HepG2 (cell line): ENCODE data around the gene ALX4. TPM values are rescaled to one million over a fixed set of nuclear protein-coding genes. Genes with fewer than 3 reads are reported as not detected.

Experiments used
- BRF2 ChIP-seq: sonication (generic); formaldehyde crosslinking; IDR thresholded peaks from 2 replicates; pipeline ENCODE4 v1.8.1; 2022; ENCODE audit warnings: mild to moderate bottlenecking, missing genetic modification reagents
- FOXA1 ChIP-seq, 2 experiments: fragments of 450-650 bp in 1 of 2; sonication (generic) in 1 of 2; formaldehyde crosslinking in 1 of 2; IDR thresholded peaks; 2 replicates each; pipeline versions ENCODE4 v1.4.0 to v1.6.1; 2016 to 2020; ENCODE audit warnings: missing genetic modification reagents in 1 of 2
- FOXK2 ChIP-seq: fragments of 450-650 bp; IDR thresholded peaks from 2 replicates; pipeline ENCODE4 v1.6.1; 2016
- HHEX ChIP-seq: IDR thresholded peaks from 2 replicates; pipeline ENCODE4 v1.6.1; 2016; ENCODE audit warnings: control low read depth
- MED1 ChIP-seq: sonication (generic); formaldehyde crosslinking; IDR thresholded peaks from 2 replicates; pipeline ENCODE4 v1.4.0; 2020; ENCODE audit warnings: missing genetic modification reagents
- NFIB ChIP-seq: sonication (generic); formaldehyde crosslinking; IDR thresholded peaks from 2 replicates; pipeline ENCODE4 v1.9.0; 2021; ENCODE audit warnings: missing genetic modification reagents, mild to moderate bottlenecking, borderline replicate concordance
- RBAK ChIP-seq: sonication (generic); formaldehyde crosslinking; IDR thresholded peaks from 2 replicates; pipeline ENCODE4 v1.5.1; 2020; ENCODE audit warnings: mild to moderate bottlenecking, missing genetic modification reagents
- REPIN1 ChIP-seq: sonication (generic); formaldehyde crosslinking; IDR thresholded peaks from 2 replicates; pipeline ENCODE4 v1.8.0; 2022; ENCODE audit warnings: missing genetic modification reagents, low read depth, mild to moderate bottlenecking, borderline replicate concordance
- RFX5 ChIP-seq: IDR thresholded peaks from 2 replicates; pipeline ENCODE4 v1.6.1; 2011; ENCODE audit warnings: low read depth, low read length, improper control_type of control experiment
- SYNCRIP ChIP-seq: fragments of 200-400 bp; formaldehyde crosslinking; IDR thresholded peaks from 2 replicates; pipeline ENCODE4 v1.6.1; 2018; ENCODE audit warnings: mild to moderate bottlenecking, low read depth, low read length; ENCODE audit not compliant: insufficient read depth
- TBX3 ChIP-seq: fragments of 450-650 bp; IDR thresholded peaks from 2 replicates; pipeline ENCODE4 v1.6.1; 2017; ENCODE audit warnings: antibody characterized with exemption, mild to moderate bottlenecking, inconsistent platforms, borderline replicate concordance
- THAP11 ChIP-seq: IDR thresholded peaks from 2 replicates; pipeline ENCODE4 v1.6.1; 2016; ENCODE audit warnings: missing biosample characterization, missing genetic modification reagents
- TRAFD1 ChIP-seq: sonication (generic); formaldehyde crosslinking; IDR thresholded peaks from 2 replicates; pipeline ENCODE4 v1.5.1; 2020; ENCODE audit warnings: missing genetic modification reagents, mild to moderate bottlenecking, borderline replicate concordance
- ZBTB1 ChIP-seq: sonication (generic); formaldehyde crosslinking; IDR thresholded peaks from 2 replicates; pipeline ENCODE4 v1.4.0; 2020; ENCODE audit warnings: missing genetic modification reagents, borderline replicate concordance
- ZFP90 ChIP-seq: sonication (generic); formaldehyde crosslinking; IDR thresholded peaks from 2 replicates; pipeline ENCODE4 v1.8.0; 2022; ENCODE audit warnings: missing genetic modification reagents, mild to moderate bottlenecking, inconsistent platforms, borderline replicate concordance
- ZNF672 ChIP-seq: sonication (generic); formaldehyde crosslinking; IDR thresholded peaks from 2 replicates; pipeline ENCODE4 v1.8.1; 2022; ENCODE audit warnings: missing genetic modification reagents
- ZNF720 ChIP-seq: sonication (generic); formaldehyde crosslinking; IDR thresholded peaks from 2 replicates; pipeline ENCODE4 v1.4.0; 2020; ENCODE audit warnings: missing genetic modification reagents
- ZNF75D ChIP-seq: sonication (generic); formaldehyde crosslinking; IDR thresholded peaks from 2 replicates; pipeline ENCODE4 v1.8.1; 2023; ENCODE audit warnings: missing genetic modification reagents, mild to moderate bottlenecking, borderline replicate concordance
- ZNF839 ChIP-seq: sonication (generic); formaldehyde crosslinking; IDR thresholded peaks from 2 replicates; pipeline ENCODE4 v1.4.0; 2020; ENCODE audit warnings: missing genetic modification reagents, mild to moderate bottlenecking, borderline replicate concordance
- polyA plus RNA-seq, 8 experiments: library from polyadenylated mRNA; depleted of rRNA in 3 of 8; stranded (reverse) in 7 of 8; unstranded in 1 of 8; fragments of >200 nt; fragmentation: Illumina TruSeq in 4 of 8; extraction: Trizol in 4 of 8; gene quantifications; 2 replicates each; pipeline versions ENCODE4 v1.2.1 to v1.2.3, GENCODE V29; 2011 to 2016; ENCODE audit warnings: low read depth in 4 of 8, missing spikeins in 1 of 8, mixed read lengths in 1 of 8; ENCODE audit not compliant: insufficient read depth in 1 of 8
- total RNA-seq, 5 experiments: library from RNA; depleted of rRNA; stranded (reverse); fragments of >200 nt; fragmentation: Illumina TruSeq; extraction: Trizol; gene quantifications; 2 replicates each; pipeline ENCODE4 v1.2.3, GENCODE V29; 2016; ENCODE audit warnings: low read depth in 1 of 5
- TF ChIP-seq, protein P1 (sequence below): sonication (generic); formaldehyde crosslinking; IDR thresholded peaks from 2 replicates; pipeline ENCODE4 v1.5.1; 2020; ENCODE audit warnings: missing genetic modification reagents, mild to moderate bottlenecking, borderline replicate concordance
- TF ChIP-seq, protein P2 (sequence below): sonication (generic); formaldehyde crosslinking; IDR thresholded peaks from 2 replicates; pipeline ENCODE4 v1.5.0; 2020; ENCODE audit warnings: mild to moderate bottlenecking, low read depth, missing genetic modification reagents, borderline replicate concordance
- TF ChIP-seq, protein P3 (sequence below): sonication (generic); formaldehyde crosslinking; IDR thresholded peaks from 2 replicates; pipeline ENCODE4 v1.8.0; 2022; ENCODE audit warnings: mild to moderate bottlenecking, missing genetic modification reagents, moderate library complexity
- TF ChIP-seq, protein P4 (sequence below): sonication (generic); formaldehyde crosslinking; IDR thresholded peaks from 2 replicates; pipeline ENCODE4 v1.9.0; 2022; ENCODE audit warnings: missing genetic modification reagents, mild to moderate bottlenecking, borderline replicate concordance

Gene ALX4
- total and polyA plus RNA-seq, 2 of the 13 experiments (the other 11 are each of a cell fraction or from before 2014, with no cell fraction given) = not detected

GRCh38 chr11:44243595-44244343 is 66.2 kb downstream of the ALX4 start (continued):
- TF ChIP-seq RFX5 (no peak), ZBTB1 (no peak), MED1 (CRISPR knock-in tag) (peak; percentile 56; the same call in 1 of the 2 replicates), THAP11 (CRISPR knock-in tag) (peak; percentile 51; the same call in 1 of the 2 replicates), FOXK2 (no peak), TBX3 (no peak), TRAFD1 (CRISPR knock-in tag) (no peak), ZNF672 (CRISPR knock-in tag) (no peak), ZNF839 (no peak), SYNCRIP (no peak), ZFP90 (CRISPR knock-in tag) (no peak), REPIN1 (CRISPR knock-in tag) (peak; percentile 32; the same call in 1 of the 2 replicates), FOXA1 (IDR thresholded peaks at IDR 0.05) (no peak), FOXA1 (CRISPR knock-in tag; IDR thresholded peaks at IDR 0.05) (no peak), NFIB (CRISPR knock-in tag) (no peak), HHEX (CRISPR knock-in tag) (0 out of 2 replicates have a peak, but pooled peaks have one; percentile 31), ZNF720 (CRISPR knock-in tag) (no peak), RBAK (CRISPR knock-in tag) (no peak), ZNF75D (CRISPR knock-in tag) (no peak), BRF2 (CRISPR knock-in tag) (no peak)
- TF ChIP-seq, protein P1, sequence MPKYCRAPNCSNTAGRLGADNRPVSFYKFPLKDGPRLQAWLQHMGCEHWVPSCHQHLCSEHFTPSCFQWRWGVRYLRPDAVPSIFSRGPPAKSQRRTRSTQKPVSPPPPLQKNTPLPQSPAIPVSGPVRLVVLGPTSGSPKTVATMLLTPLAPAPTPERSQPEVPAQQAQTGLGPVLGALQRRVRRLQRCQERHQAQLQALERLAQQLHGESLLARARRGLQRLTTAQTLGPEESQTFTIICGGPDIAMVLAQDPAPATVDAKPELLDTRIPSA (CRISPR knock-in tag) = no peak
- TF ChIP-seq, protein P2, sequence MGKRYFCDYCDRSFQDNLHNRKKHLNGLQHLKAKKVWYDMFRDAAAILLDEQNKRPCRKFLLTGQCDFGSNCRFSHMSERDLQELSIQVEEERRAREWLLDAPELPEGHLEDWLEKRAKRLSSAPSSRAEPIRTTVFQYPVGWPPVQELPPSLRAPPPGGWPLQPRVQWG (CRISPR knock-in tag) = no peak
- TF ChIP-seq, protein P3, sequence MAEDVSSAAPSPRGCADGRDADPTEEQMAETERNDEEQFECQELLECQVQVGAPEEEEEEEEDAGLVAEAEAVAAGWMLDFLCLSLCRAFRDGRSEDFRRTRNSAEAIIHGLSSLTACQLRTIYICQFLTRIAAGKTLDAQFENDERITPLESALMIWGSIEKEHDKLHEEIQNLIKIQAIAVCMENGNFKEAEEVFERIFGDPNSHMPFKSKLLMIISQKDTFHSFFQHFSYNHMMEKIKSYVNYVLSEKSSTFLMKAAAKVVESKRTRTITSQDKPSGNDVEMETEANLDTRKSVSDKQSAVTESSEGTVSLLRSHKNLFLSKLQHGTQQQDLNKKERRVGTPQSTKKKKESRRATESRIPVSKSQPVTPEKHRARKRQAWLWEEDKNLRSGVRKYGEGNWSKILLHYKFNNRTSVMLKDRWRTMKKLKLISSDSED (CRISPR knock-in tag) = no peak
- TF ChIP-seq, protein P4, sequence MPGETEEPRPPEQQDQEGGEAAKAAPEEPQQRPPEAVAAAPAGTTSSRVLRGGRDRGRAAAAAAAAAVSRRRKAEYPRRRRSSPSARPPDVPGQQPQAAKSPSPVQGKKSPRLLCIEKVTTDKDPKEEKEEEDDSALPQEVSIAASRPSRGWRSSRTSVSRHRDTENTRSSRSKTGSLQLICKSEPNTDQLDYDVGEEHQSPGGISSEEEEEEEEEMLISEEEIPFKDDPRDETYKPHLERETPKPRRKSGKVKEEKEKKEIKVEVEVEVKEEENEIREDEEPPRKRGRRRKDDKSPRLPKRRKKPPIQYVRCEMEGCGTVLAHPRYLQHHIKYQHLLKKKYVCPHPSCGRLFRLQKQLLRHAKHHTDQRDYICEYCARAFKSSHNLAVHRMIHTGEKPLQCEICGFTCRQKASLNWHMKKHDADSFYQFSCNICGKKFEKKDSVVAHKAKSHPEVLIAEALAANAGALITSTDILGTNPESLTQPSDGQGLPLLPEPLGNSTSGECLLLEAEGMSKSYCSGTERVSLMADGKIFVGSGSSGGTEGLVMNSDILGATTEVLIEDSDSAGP (CRISPR knock-in tag) = no peak
